H9 (cell line): ENCODE data around the gene CDS2. TPM values are rescaled to one million over a fixed set of nuclear protein-coding genes. Genes with fewer than 3 reads are reported as not detected.

ENCODE experiments used
- DNase-seq: peaks from one replicate; pipeline ENCODE4 v3.0.0-alpha.2; 2017
- H2AFZ ChIP-seq: one replicate; pipeline ENCODE4 v1.6.1; 2013; ENCODE audit warnings: mild to moderate bottlenecking, low read length, control low read depth, moderate library complexity
- H2AK5ac ChIP-seq: 2 replicates; pipeline ENCODE4 v1.6.1; 2013; ENCODE audit warnings: low read length, control low read depth, mixed read lengths; ENCODE audit not compliant: insufficient read length
- H2BK120ac ChIP-seq: one replicate; pipeline ENCODE4 v1.6.1; 2013; ENCODE audit warnings: low read depth, mild to moderate bottlenecking, low read length, control low read depth, inconsistent platforms; ENCODE audit not compliant: poor library complexity, severe bottlenecking
- H2BK12ac ChIP-seq: 2 replicates; pipeline ENCODE4 v1.6.1; 2013; ENCODE audit warnings: low read length, control low read depth, mixed read lengths, low read depth; ENCODE audit not compliant: insufficient read length
- H2BK15ac ChIP-seq: 2 replicates; pipeline ENCODE4 v1.6.1; 2013; ENCODE audit warnings: low read depth, low read length, control low read depth
- H2BK20ac ChIP-seq: one replicate; pipeline ENCODE4 v1.6.1; 2013; ENCODE audit warnings: low read depth, mild to moderate bottlenecking, low read length, control low read depth, inconsistent platforms; ENCODE audit not compliant: poor library complexity, severe bottlenecking
- H2BK5ac ChIP-seq: 2 replicates; pipeline ENCODE4 v1.6.1; 2013; ENCODE audit warnings: low read length, control low read depth, mixed read lengths; ENCODE audit not compliant: insufficient read length
- H3K14ac ChIP-seq: 2 replicates; pipeline ENCODE4 v1.6.1; 2013; ENCODE audit warnings: low read length, control low read depth; ENCODE audit not compliant: insufficient read depth
- H3K18ac ChIP-seq: 2 replicates; pipeline ENCODE4 v1.6.1; 2013; ENCODE audit warnings: low read depth, mild to moderate bottlenecking, mixed read lengths, low read length, control low read depth; ENCODE audit not compliant: insufficient read length
- H3K23ac ChIP-seq: 2 replicates; pipeline ENCODE4 v1.6.1; 2013; ENCODE audit warnings: low read length, control low read depth, mixed read lengths, low read depth; ENCODE audit not compliant: insufficient read length
- H3K23me2 ChIP-seq: 2 replicates; pipeline ENCODE4 v1.6.1; 2013; ENCODE audit warnings: low read depth, mild to moderate bottlenecking, mixed read lengths, low read length, control low read depth; ENCODE audit not compliant: insufficient read length, poor library complexity, severe bottlenecking
- H3K27ac ChIP-seq: 2 replicates; pipeline ENCODE4 v1.5.1; 2013; ENCODE audit warnings: low read length, control low read depth, mixed read lengths, low read depth; ENCODE audit not compliant: insufficient read length
- H3K27me3 ChIP-seq: 2 replicates; pipeline ENCODE4 v1.6.1; 2013; ENCODE audit warnings: low read length, control low read depth, inconsistent platforms; ENCODE audit not compliant: insufficient read depth
- H3K4ac ChIP-seq: 2 replicates; pipeline ENCODE4 v1.6.1; 2013; ENCODE audit warnings: low read depth, mild to moderate bottlenecking, control low read depth, inconsistent platforms, low read length, moderate library complexity
- H3K4me1 ChIP-seq: 2 replicates; pipeline ENCODE4 v1.6.1; 2013; ENCODE audit warnings: low read length, control low read depth, inconsistent platforms; ENCODE audit not compliant: insufficient read depth
- H3K4me2 ChIP-seq: 2 replicates; pipeline ENCODE4 v1.6.1; 2013; ENCODE audit warnings: low read length, control low read depth, mixed read lengths; ENCODE audit not compliant: insufficient read length, insufficient read depth
- H3K56ac ChIP-seq: 2 replicates; pipeline ENCODE4 v1.6.1; 2013; ENCODE audit warnings: low read depth, mild to moderate bottlenecking, mixed read lengths, low read length, control low read depth; ENCODE audit not compliant: insufficient read length
- H3K79me1 ChIP-seq: 2 replicates; pipeline ENCODE4 v1.6.1; 2013; ENCODE audit warnings: low read depth, mild to moderate bottlenecking, moderate library complexity, low read length, control low read depth, inconsistent platforms; ENCODE audit not compliant: insufficient read depth, poor library complexity, severe bottlenecking
- H3K79me2 ChIP-seq: 2 replicates; pipeline ENCODE4 v1.6.1; 2013; ENCODE audit warnings: low read length, control low read depth, inconsistent platforms; ENCODE audit not compliant: insufficient read depth
- H3K9ac ChIP-seq: 2 replicates; pipeline ENCODE4 v1.6.1; 2013; ENCODE audit warnings: low read length, control low read depth, mixed read lengths; ENCODE audit not compliant: insufficient read length; ENCODE audit errors: extremely low read depth
- H3K9me3 ChIP-seq: one replicate; pipeline ENCODE4 v1.6.1; 2013; ENCODE audit warnings: low read depth, low read length, inconsistent platforms; ENCODE audit not compliant: control insufficient read depth
- H3T11ph ChIP-seq: one replicate; pipeline ENCODE4 v1.6.1; 2013; ENCODE audit warnings: mild to moderate bottlenecking, low read length, control low read depth, inconsistent platforms
- H4K20me1 ChIP-seq: one replicate; pipeline ENCODE4 v1.6.1; 2013; ENCODE audit not compliant: control insufficient read depth, insufficient read length, insufficient read depth
- H4K5ac ChIP-seq: 2 replicates; pipeline ENCODE4 v1.6.1; 2013; ENCODE audit warnings: low read depth, mild to moderate bottlenecking, mixed read lengths, low read length, control low read depth; ENCODE audit not compliant: insufficient read length
- H4K8ac ChIP-seq: replicated peaks from 2 replicates; pipeline ENCODE4 v1.6.1; 2013; ENCODE audit warnings: low read length, control low read depth, mixed read lengths, low read depth; ENCODE audit not compliant: insufficient read length
- H4K91ac ChIP-seq: 2 replicates; pipeline ENCODE4 v1.6.1; 2013; ENCODE audit warnings: low read depth, mild to moderate bottlenecking, moderate library complexity, mixed read lengths, low read length, control low read depth; ENCODE audit not compliant: insufficient read length
- H3K27ac Mint-ChIP-seq, 3 experiments: 2 replicates in 2 of 3; 3 replicates in 1 of 3; pipeline ENCODE4 v1.8.0; 2020 to 2021; ENCODE audit warnings: mixed read lengths in 3 of 3, mild to moderate bottlenecking in 1 of 3, moderate library complexity in 1 of 3
- H3K27me3 Mint-ChIP-seq: 2 replicates; pipeline ENCODE4 v1.8.0; 2021; ENCODE audit warnings: low read depth, mild to moderate bottlenecking, moderate library complexity, mixed read lengths
- H3K36me3 Mint-ChIP-seq, 3 experiments: 2 replicates in 2 of 3; 3 replicates in 1 of 3; pipeline ENCODE4 v1.8.0; 2020 to 2021; ENCODE audit warnings: low read depth in 3 of 3, mixed read lengths in 3 of 3; ENCODE audit not compliant: insufficient read depth in 1 of 3
- H3K4me1 Mint-ChIP-seq, 2 experiments: 2 replicates each; pipeline ENCODE4 v1.8.0; 2020; ENCODE audit warnings: mixed read lengths in 2 of 2
- H3K4me3 Mint-ChIP-seq, 2 experiments: 2 replicates in 1 of 2; 3 replicates in 1 of 2; pipeline ENCODE4 v1.8.0; 2020 to 2021; ENCODE audit warnings: mild to moderate bottlenecking in 2 of 2, mixed read lengths in 2 of 2, moderate library complexity in 1 of 2
- H3K9me3 Mint-ChIP-seq, 2 experiments: 2 replicates in 1 of 2; 3 replicates in 1 of 2; pipeline ENCODE4 v1.8.0; 2020; ENCODE audit warnings: mild to moderate bottlenecking in 2 of 2, mixed read lengths in 2 of 2, moderate library complexity in 1 of 2
- CTCF ChIP-seq: fragments of 200-600 bp; sonication (generic); conservative IDR thresholded peaks from 3 replicates; pipeline ENCODE4 v1.8.0; 2021; ENCODE audit warnings: antibody characterized with exemption, mild to moderate bottlenecking
- WGBS: extraction: QIAGEN DNeasy Blood & Tissue Kit; methylation state at CpG from one replicate; pipeline ENCODE4 v1.1.7; 2013; ENCODE audit warnings: missing lambda C conversion rate, low lambda C conversion rate, mixed read lengths; ENCODE audit not compliant: insufficient read length; ENCODE audit errors: extremely low coverage; 5-methylcytosine and 5-hydroxymethylcytosine counted together
- total RNA-seq: library from RNA; stranded (reverse); gene quantifications from 2 replicates; pipeline ENCODE4 v1.2.1, GENCODE V29; 2021

CDS2 gene
- total RNA-seq, 1 experiment from 2014 or later, result 63.2 TPM

- Histone ChIP-seq H3K9ac (no peak overlapping the region), H3K4ac (no peak overlapping the region), H3K9me3 (no peaks in the 10 kb centered on the region), H4K5ac (no peak overlapping the region), H3K23ac (no peak overlapping the region), H4K8ac (no peak overlapping the region), H2BK5ac (no peak overlapping the region), H2AK5ac (no peak overlapping the region), H3K14ac (no peak overlapping the region), H3K79me1 (no peaks in the 10 kb centered on the region), H3K23me2 (no peaks in the 10 kb centered on the region), H3K4me2 (no peak overlapping the region), H2BK120ac (no peak overlapping the region), H3K27ac (no peak overlapping the region), H3T11ph (no peak overlapping the region), H4K91ac (no peak overlapping the region), H3K27me3 (no peaks in the 10 kb centered on the region), H3K79me2 (no peaks in the 10 kb centered on the region), H4K20me1 (no peaks in the 10 kb centered on the region), H2AFZ (no peak overlapping the region), H3K18ac (no peak overlapping the region), H3K56ac (no peak overlapping the region), H2BK12ac (no peak overlapping the region), H2BK20ac (no peak overlapping the region), H2BK15ac (no peak overlapping the region), H3K4me1 (no peaks in the 10 kb centered on the region)
- no peak for DNase-seq
- peaks cover 10 to 35% (median 20%) of the 10 kb centered on the region in 3 experiments; a peak in 6 of 7 replicates for H3K36me3 Mint-ChIP-seq
- TF ChIP-seq CTCF, result peak; percentile 7; the same call in 1 of the 3 replicates
- H3K9me3 Mint-ChIP-seq, result no peaks in the 10 kb centered on the region
- H3K27ac Mint-ChIP-seq, result 0 out of 7 replicates have a peak overlapping the region, but pooled peaks of 1 of the 3 experiments have one; percentile 77
- H3K4me3 Mint-ChIP-seq, result no peak overlapping the region
- no CpG with 5 or more reads among the region's 9 CpGs for WGBS
- H3K4me1 Mint-ChIP-seq, result peaks cover 25 to 41% of the 10 kb centered on the region in 2 experiments
- no peaks in the 10 kb centered on the region for H3K27me3 Mint-ChIP-seq
Measured at GRCh38 chr20:5192570-5193431, 66.0 kb downstream of the CDS2 start.
